Type B pancreatic cell (in vitro differentiated cells): ENCODE data around the gene GRIK4. TPM values are rescaled to one million over a fixed set of nuclear protein-coding genes. Genes with fewer than 3 reads are reported as not detected.

Experiments
- DNase-seq: peaks from one replicate; pipeline ENCODE4 v3.0.0; 2021; ENCODE audit warnings: mixed read lengths; ENCODE audit not compliant: unreplicated experiment; ENCODE audit errors: extremely low spot score
- H3K27ac Mint-ChIP-seq: 2 replicates; pipeline ENCODE4 v1.8.0; 2021; ENCODE audit warnings: mild to moderate bottlenecking, mixed read lengths
- H3K27me3 Mint-ChIP-seq: 2 replicates; pipeline ENCODE4 v1.8.0; 2021; ENCODE audit warnings: mixed read lengths
- H3K36me3 Mint-ChIP-seq: 2 replicates; pipeline ENCODE4 v1.8.0; 2021; ENCODE audit warnings: mixed read lengths
- H3K4me1 Mint-ChIP-seq: one replicate; pipeline ENCODE4 v1.8.0; 2021; ENCODE audit warnings: mixed read lengths; ENCODE audit not compliant: unreplicated experiment
- H3K4me3 Mint-ChIP-seq: 2 replicates; pipeline ENCODE4 v1.8.0; 2021; ENCODE audit warnings: mild to moderate bottlenecking, mixed read lengths
- H3K9me3 Mint-ChIP-seq: 2 replicates; pipeline ENCODE4 v1.8.0; 2021; ENCODE audit warnings: mixed read lengths
- CTCF ChIP-seq: fragments of 200-600 bp; sonication (generic); conservative IDR thresholded peaks from 2 replicates; pipeline ENCODE4 v1.5.0; 2021; ENCODE audit warnings: antibody characterized with exemption, mild to moderate bottlenecking
- total RNA-seq: library from RNA; stranded (reverse); gene quantifications from 2 replicates; pipeline ENCODE4 v1.2.1, GENCODE V29; 2021; ENCODE audit warnings: low replicate concordance

GRIK4 gene
- total RNA-seq, 1 donor from 2014 or later, result 0.72 TPM

- TF ChIP-seq CTCF, result no peak
- no peak for DNase-seq
- Mint-ChIP-seq H3K27me3 (peaks cover 25% of the 10 kb centered on the region), H3K9me3 (no peaks in the 10 kb centered on the region), H3K4me1 (peaks cover 37% of the 10 kb centered on the region), H3K27ac (peak overlapping the region; percentile 30), H3K36me3 (no peaks in the 10 kb centered on the region), H3K4me3 (no peak overlapping the region)
Observed at GRCh38 chr11:120547811-120548681, 36.5 kb downstream of the GRIK4 start.

DNA sequence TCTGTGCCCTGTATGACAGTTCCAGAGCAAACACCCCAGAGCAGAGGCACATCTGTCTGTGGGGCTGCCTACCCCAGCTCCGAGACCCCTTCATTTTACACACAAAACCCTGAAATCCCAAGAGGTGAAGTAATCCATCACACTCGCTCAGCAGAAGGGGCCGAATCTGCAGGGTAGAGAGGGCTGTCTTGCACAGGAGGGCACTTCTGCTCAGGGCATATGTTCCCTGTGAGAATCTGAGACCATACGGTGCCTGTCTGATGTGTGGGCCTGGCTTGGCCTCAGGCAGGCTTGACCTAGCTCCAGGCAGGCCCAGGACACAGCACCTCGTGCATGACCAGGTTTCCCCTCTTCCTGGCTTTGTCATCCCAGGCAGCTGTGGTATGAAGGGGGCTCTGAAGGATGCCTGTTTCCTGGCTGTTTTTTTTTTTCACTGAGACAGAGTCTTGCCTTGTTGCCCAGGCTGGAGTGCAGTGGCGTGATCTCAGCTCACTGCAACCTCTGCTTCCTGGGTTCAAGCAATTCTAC is 37.2 kb downstream of the GRIK4 start:
- Mint-ChIP-seq H3K27me3 (peaks cover 30% of the 10 kb centered on the region), H3K4me1 (peaks cover 41% of the 10 kb centered on the region), H3K4me3 (no peak overlapping the region), H3K9me3 (no peaks in the 10 kb centered on the region), H3K27ac (no peak overlapping the region), H3K36me3 (no peaks in the 10 kb centered on the region)
- no peak for DNase-seq
- TF ChIP-seq CTCF, result no peak

- Mint-ChIP-seq H3K4me3 (no peak overlapping the region), H3K4me1 (peaks cover 41% of the 10 kb centered on the region), H3K27me3 (peaks cover 28% of the 10 kb centered on the region), H3K36me3 (no peaks in the 10 kb centered on the region), H3K9me3 (no peaks in the 10 kb centered on the region), H3K27ac (no peak overlapping the region)
- DNase-seq, result no peak
- no peak for TF ChIP-seq CTCF
Observed at GRCh38 chr11:120549346-120549745, 37.8 kb downstream of the GRIK4 start.

GRCh38 chr11:120550007-120550406 is 38.5 kb downstream of the GRIK4 start:
- no peak for TF ChIP-seq CTCF
- DNase-seq, result no peak
- H3K36me3 Mint-ChIP-seq, result no peaks in the 10 kb centered on the region
- no peaks in the 10 kb centered on the region for H3K9me3 Mint-ChIP-seq
- no peak overlapping the region for H3K27ac Mint-ChIP-seq
- peaks cover 29% of the 10 kb centered on the region for H3K27me3 Mint-ChIP-seq
- H3K4me1 Mint-ChIP-seq, result peaks cover 44% of the 10 kb centered on the region
- no peak overlapping the region for H3K4me3 Mint-ChIP-seq

DNA sequence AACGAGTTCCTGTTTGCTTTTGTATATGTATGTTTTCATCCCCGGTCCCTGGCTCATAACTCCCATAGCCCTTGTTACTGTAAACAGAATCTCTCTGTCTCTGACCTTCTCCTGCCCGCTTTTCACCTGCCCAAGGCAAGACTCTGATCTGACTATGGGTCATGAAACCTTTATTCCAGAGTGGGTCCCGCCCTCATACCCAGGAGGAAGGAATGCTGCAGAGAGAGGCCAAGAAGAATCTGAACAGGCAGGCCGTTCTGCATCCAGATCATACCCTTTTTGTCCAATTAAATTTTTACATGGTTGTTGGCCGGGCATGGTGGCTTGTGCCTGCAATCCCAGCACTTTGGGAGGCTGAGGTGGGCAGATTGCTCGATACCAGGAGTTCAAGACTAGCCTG is 39.6 kb downstream of the GRIK4 start:
- no peak overlapping the region for H3K4me3 Mint-ChIP-seq
- H3K9me3 Mint-ChIP-seq, result no peaks in the 10 kb centered on the region
- peaks cover 56% of the 10 kb centered on the region for H3K4me1 Mint-ChIP-seq
- no peak overlapping the region for H3K27ac Mint-ChIP-seq
- no peak for TF ChIP-seq CTCF
- no peaks in the 10 kb centered on the region for H3K36me3 Mint-ChIP-seq
- peaks cover 38% of the 10 kb centered on the region for H3K27me3 Mint-ChIP-seq
- no peak for DNase-seq
